Endodermal cell (in vitro differentiated cells): ENCODE measurements around the gene TNRC18. TPM values are rescaled to one million over a fixed set of nuclear protein-coding genes. Genes with fewer than 3 reads are reported as not detected.

Source experiments
- DNase-seq: peaks from one replicate; pipeline ENCODE4 v3.0.0-alpha.2; 2017
- H3K27ac ChIP-seq: 2 replicates; pipeline ENCODE4 v1.5.1; 2013; ENCODE audit warnings: mild to moderate bottlenecking, low read depth, low read length, moderate library complexity
- H3K27me3 ChIP-seq: 2 replicates; pipeline ENCODE4 v1.6.1; 2013; ENCODE audit warnings: mild to moderate bottlenecking, low read length, moderate library complexity; ENCODE audit not compliant: insufficient read depth, control insufficient read depth, poor library complexity, severe bottlenecking
- H3K36me3 ChIP-seq: 2 replicates; pipeline ENCODE4 v1.7.0; 2013; ENCODE audit warnings: mild to moderate bottlenecking, low read length, moderate library complexity; ENCODE audit not compliant: control insufficient read depth, insufficient read depth
- H3K4me1 ChIP-seq: one replicate; pipeline ENCODE4 v1.7.0; 2013; ENCODE audit warnings: low read length; ENCODE audit not compliant: control insufficient read depth, insufficient read depth
- H3K4me3 ChIP-seq: 2 replicates; pipeline ENCODE4 v1.5.1; 2013; ENCODE audit warnings: mild to moderate bottlenecking, low read length, moderate library complexity
- H3K9ac ChIP-seq: 2 replicates; pipeline ENCODE4 v1.6.1; 2013; ENCODE audit warnings: mild to moderate bottlenecking, low read length, moderate library complexity; ENCODE audit not compliant: poor library complexity, severe bottlenecking; ENCODE audit errors: extremely low read depth
- H3K9me3 ChIP-seq: 2 replicates; pipeline ENCODE4 v1.6.1; 2013; ENCODE audit warnings: mild to moderate bottlenecking, low read length, moderate library complexity; ENCODE audit not compliant: control insufficient read depth
- H3K27ac Mint-ChIP-seq: 2 replicates; pipeline ENCODE4 v1.8.0; 2020; ENCODE audit warnings: mixed read lengths
- H3K27me3 Mint-ChIP-seq: 2 replicates; pipeline ENCODE4 v1.8.0; 2021; ENCODE audit warnings: mild to moderate bottlenecking, mixed read lengths; ENCODE audit not compliant: insufficient read depth
- H3K36me3 Mint-ChIP-seq: 2 replicates; pipeline ENCODE4 v1.8.0; 2020; ENCODE audit warnings: low read depth, mixed read lengths
- H3K4me1 Mint-ChIP-seq: 2 replicates; pipeline ENCODE4 v1.8.0; 2020; ENCODE audit warnings: mixed read lengths
- H3K4me3 Mint-ChIP-seq: 2 replicates; pipeline ENCODE4 v1.8.0; 2020; ENCODE audit warnings: mild to moderate bottlenecking, moderate library complexity, mixed read lengths
- H3K9me3 Mint-ChIP-seq: 2 replicates; pipeline ENCODE4 v1.8.0; 2020; ENCODE audit warnings: mild to moderate bottlenecking, mixed read lengths
- CTCF ChIP-seq: fragments of 200-600 bp; sonication (generic); conservative IDR thresholded peaks from 2 replicates; pipeline ENCODE4 v1.5.0; 2021; ENCODE audit warnings: antibody characterized with exemption, mild to moderate bottlenecking
- WGBS, 2 experiments: methylation state at CpG; one replicate each; pipeline versions ENCODE4 v1.1.5 to v1.1.7; 2013; ENCODE audit warnings: missing lambda C conversion rate in 2 of 2, mixed read lengths in 1 of 2; ENCODE audit not compliant: insufficient coverage in 1 of 2, insufficient read length in 1 of 2; 5-methylcytosine and 5-hydroxymethylcytosine counted together
- total RNA-seq, 2 donors: library from RNA; stranded (reverse); fragmentation: NEBNext Ultra II Directional in 1 of 2; extraction: Animal tissue kit (Norgen Biotek cat#: 25700) in 1 of 2; gene quantifications; 2 replicates in 1 of 2; 3 replicates in 1 of 2; pipeline ENCODE4 v1.2.1, GENCODE V29; 2021

Gene TNRC18
- total RNA-seq, 2 donors from 2014 or later = 103 to 136 TPM

- 92 to 100% methylated on average over 5 to 7 of the region's 7 CpGs for WGBS, 2 experiments
- H3K4me1 ChIP-seq = no peaks in the 10 kb centered on the region
- no peaks in the 10 kb centered on the region for H3K27me3 ChIP-seq
- TF ChIP-seq CTCF = no peak
- H3K4me1 Mint-ChIP-seq = no peaks in the 10 kb centered on the region
- H3K27me3 Mint-ChIP-seq = no peaks in the 10 kb centered on the region
- DNase-seq = no peak
- no peak overlapping the region for H3K27ac ChIP-seq
- H3K36me3 Mint-ChIP-seq = peaks cover 45% of the 10 kb centered on the region
- peaks cover 66% of the 10 kb centered on the region for H3K36me3 ChIP-seq
- no peaks in the 10 kb centered on the region for H3K9me3 ChIP-seq
- H3K27ac Mint-ChIP-seq = no peak overlapping the region
- no peak overlapping the region for H3K4me3 ChIP-seq
- H3K4me3 Mint-ChIP-seq = no peak overlapping the region
- H3K9ac ChIP-seq = no peak overlapping the region
- H3K9me3 Mint-ChIP-seq = no peaks in the 10 kb centered on the region
Measured at GRCh38 chr7:5390918-5391317, 32.7 kb downstream of the TNRC18 start.

GRCh38 chr7:5388905-5389433, 34.7 kb downstream of the TNRC18 start:
- H3K36me3 ChIP-seq = peaks cover 59% of the 10 kb centered on the region
- H3K27me3 ChIP-seq = no peaks in the 10 kb centered on the region
- peaks cover 7% of the 10 kb centered on the region for H3K4me1 ChIP-seq
- no peak overlapping the region for H3K4me3 ChIP-seq
- H3K36me3 Mint-ChIP-seq = peaks cover 50% of the 10 kb centered on the region
- peak; percentile 71 for DNase-seq
- no peak overlapping the region for H3K27ac Mint-ChIP-seq
- no peak for TF ChIP-seq CTCF
- H3K9me3 Mint-ChIP-seq = no peaks in the 10 kb centered on the region
- H3K4me1 Mint-ChIP-seq = peaks cover 9% of the 10 kb centered on the region
- no peaks in the 10 kb centered on the region for H3K27me3 Mint-ChIP-seq
- no peak overlapping the region for H3K9ac ChIP-seq
- 97 to 98% methylated on average over 34 to 63 of the region's 64 CpGs for WGBS, 2 experiments
- no peak overlapping the region for H3K27ac ChIP-seq
- H3K9me3 ChIP-seq = no peaks in the 10 kb centered on the region
- no peak overlapping the region for H3K4me3 Mint-ChIP-seq

- DNase-seq = peak; percentile 68
- H3K27ac ChIP-seq = no peak overlapping the region
- H3K27me3 Mint-ChIP-seq = no peaks in the 10 kb centered on the region
- no peaks in the 10 kb centered on the region for H3K27me3 ChIP-seq
- H3K9me3 Mint-ChIP-seq = no peaks in the 10 kb centered on the region
- TF ChIP-seq CTCF = no peak
- H3K4me3 ChIP-seq = no peak overlapping the region
- peaks cover 7% of the 10 kb centered on the region for H3K4me1 ChIP-seq
- H3K9me3 ChIP-seq = no peaks in the 10 kb centered on the region
- 97 to 98% methylated on average over 29 to 81 of the region's 81 CpGs for WGBS, 2 experiments
- H3K36me3 ChIP-seq = peaks cover 57% of the 10 kb centered on the region
- no peak overlapping the region for H3K27ac Mint-ChIP-seq
- H3K9ac ChIP-seq = no peak overlapping the region
- peaks cover 46% of the 10 kb centered on the region for H3K36me3 Mint-ChIP-seq
- H3K4me1 Mint-ChIP-seq = peaks cover 9% of the 10 kb centered on the region
- no peak overlapping the region for H3K4me3 Mint-ChIP-seq
Measured at GRCh38 chr7:5388273-5388901, 35.2 kb downstream of the TNRC18 start.
